Lung (tissue), 12 donors: ENCODE results near the gene TBC1D5. TPM values are rescaled to one million over a fixed set of nuclear protein-coding genes. Genes with fewer than 3 reads are reported as not detected.
"Not testable (repeated sequence)": the region's sequence is repeated elsewhere in the genome, so short reads cannot be mapped to it uniquely, and the experiment has no call there.

Experiments
- ATAC-seq: fragments of 200-7000 bp; cut with Tn5 transposase; one replicate; pipeline ENCODE4 v1.9.1; 2020; ENCODE audit warnings: moderate number of reproducible peaks; ENCODE audit not compliant: insufficient read depth, low FRiP score
- DNase-seq, 3 donors: peaks; one replicate each; pipeline ENCODE4 v3.0.0-alpha.2; 2013 to 2017
- H3K27ac ChIP-seq, 2 donors: one replicate each; pipeline ENCODE4 v1.5.1; 2013; ENCODE audit warnings: mild to moderate bottlenecking in 2 of 2, moderate library complexity in 2 of 2, control low read depth in 1 of 2, inconsistent platforms in 1 of 2, low read depth in 1 of 2, low read length in 1 of 2
- H3K27me3 ChIP-seq, 3 donors: one replicate each; pipeline ENCODE4 v1.5.1; 2013; ENCODE audit warnings: low read length in 2 of 3; ENCODE audit not compliant: control insufficient read depth in 3 of 3, insufficient read depth in 3 of 3
- H3K36me3 ChIP-seq, 4 donors: one replicate each; pipeline ENCODE4 v1.5.1; 2013; ENCODE audit warnings: low read length in 4 of 4, mild to moderate bottlenecking in 1 of 4, moderate library complexity in 1 of 4; ENCODE audit not compliant: control insufficient read depth in 4 of 4, insufficient read depth in 4 of 4
- H3K4me1 ChIP-seq, 5 donors: one replicate each; pipeline ENCODE4 v1.5.1; 2013; ENCODE audit warnings: low read length in 5 of 5, mild to moderate bottlenecking in 2 of 5, moderate library complexity in 1 of 5; ENCODE audit not compliant: control insufficient read depth in 5 of 5, insufficient read depth in 5 of 5
- H3K4me3 ChIP-seq: one replicate; pipeline ENCODE4 v1.5.1; 2013; ENCODE audit warnings: mild to moderate bottlenecking, control low read depth, moderate library complexity
- H3K9ac ChIP-seq, 2 donors: one replicate each; pipeline ENCODE4 v1.5.1; 2013; ENCODE audit warnings: low read length in 2 of 2, control low read depth in 1 of 2; ENCODE audit not compliant: insufficient read depth in 1 of 2
- H3K9me3 ChIP-seq, 4 donors: one replicate each; pipeline ENCODE4 v1.5.1; 2013; ENCODE audit warnings: low read length in 3 of 4, mild to moderate bottlenecking in 1 of 4, moderate library complexity in 1 of 4; ENCODE audit not compliant: control insufficient read depth in 4 of 4, insufficient read depth in 3 of 4
- WGBS, 2 donors: extraction: QIAGEN DNeasy Blood & Tissue Kit; methylation state at CpG; one replicate each; pipeline ENCODE4 v1.1.7; 2013; 5-methylcytosine and 5-hydroxymethylcytosine counted together
- polyA plus RNA-seq, 2 donors: library from polyadenylated mRNA; stranded (reverse); fragments of 200-250 nt; gene quantifications; one replicate each; pipeline ENCODE4 v1.2.1, GENCODE V29; 2013
- total RNA-seq, 2 donors: library from RNA; depleted of rRNA in 1 of 2; stranded (reverse); fragments of >200 nt in 1 of 2; gene quantifications; one replicate each; pipeline ENCODE4 v1.2.1, GENCODE V29; 2014 to 2021
- TF ChIP-seq, protein P1 (sequence below): IDR thresholded peaks from 2 replicates; pipeline ENCODE4 v1.5.1; 2012; ENCODE audit warnings: mild to moderate bottlenecking; ENCODE audit errors: control extremely low read depth, extremely low read depth
- donor health status: control.
- donor health status: control.
- donor health status: Bipolar disorder and iron deficiency.
- donor health status: healthy.
- donor health status: DM: yes; HTN: yes; CAD: no.

TBC1D5 gene
- total and polyA plus RNA-seq, 4 donors = 8.7 to 111 (median 39.6) TPM

- Histone ChIP-seq H3K9me3 (no peaks in the 10 kb centered on the region), H3K27me3 (no peaks in the 10 kb centered on the region), H3K27ac (no peak overlapping the region), H3K36me3 (no peaks in the 10 kb centered on the region), H3K9ac (no peak overlapping the region), H3K4me1 (peaks cover 0 to 2% (median 0%) of the 10 kb centered on the region in 5 donors), H3K4me3 (no peak overlapping the region)
- TF ChIP-seq, protein P1, sequence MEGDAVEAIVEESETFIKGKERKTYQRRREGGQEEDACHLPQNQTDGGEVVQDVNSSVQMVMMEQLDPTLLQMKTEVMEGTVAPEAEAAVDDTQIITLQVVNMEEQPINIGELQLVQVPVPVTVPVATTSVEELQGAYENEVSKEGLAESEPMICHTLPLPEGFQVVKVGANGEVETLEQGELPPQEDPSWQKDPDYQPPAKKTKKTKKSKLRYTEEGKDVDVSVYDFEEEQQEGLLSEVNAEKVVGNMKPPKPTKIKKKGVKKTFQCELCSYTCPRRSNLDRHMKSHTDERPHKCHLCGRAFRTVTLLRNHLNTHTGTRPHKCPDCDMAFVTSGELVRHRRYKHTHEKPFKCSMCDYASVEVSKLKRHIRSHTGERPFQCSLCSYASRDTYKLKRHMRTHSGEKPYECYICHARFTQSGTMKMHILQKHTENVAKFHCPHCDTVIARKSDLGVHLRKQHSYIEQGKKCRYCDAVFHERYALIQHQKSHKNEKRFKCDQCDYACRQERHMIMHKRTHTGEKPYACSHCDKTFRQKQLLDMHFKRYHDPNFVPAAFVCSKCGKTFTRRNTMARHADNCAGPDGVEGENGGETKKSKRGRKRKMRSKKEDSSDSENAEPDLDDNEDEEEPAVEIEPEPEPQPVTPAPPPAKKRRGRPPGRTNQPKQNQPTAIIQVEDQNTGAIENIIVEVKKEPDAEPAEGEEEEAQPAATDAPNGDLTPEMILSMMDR = no peak
- ATAC-seq (no peak), DNase-seq (no peak)
- 35 to 70% methylated on average over 3 of the region's 3 CpGs for WGBS, 2 donors
Observed at GRCh38 chr3:17664923-17665322, 77.5 kb downstream of the TBC1D5 start.

DNA sequence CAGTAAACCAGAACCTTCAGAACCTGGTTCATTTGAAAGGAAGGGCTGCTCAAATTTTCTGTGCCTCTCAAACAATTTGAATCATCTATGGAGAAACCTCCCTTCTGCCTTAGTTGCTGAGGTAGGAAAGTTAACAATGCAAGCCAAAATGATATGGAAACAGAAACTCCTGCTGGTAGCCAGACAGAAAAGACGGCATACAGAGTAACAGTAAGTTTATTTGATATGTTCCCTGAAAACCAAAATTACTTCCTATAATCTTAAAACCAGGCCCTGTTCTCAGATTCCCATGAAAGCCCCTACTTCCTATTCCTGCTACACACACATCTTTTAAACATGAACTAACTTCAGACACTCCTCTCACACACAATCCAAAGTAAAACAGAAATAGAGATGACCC lies 86.2 kb downstream of the TBC1D5 start:
- ATAC-seq = no peak
- no peaks in the 10 kb centered on the region for H3K9me3 ChIP-seq
- H3K27ac ChIP-seq = no peak overlapping the region
- no peak for DNase-seq
- no peak overlapping the region for H3K4me3 ChIP-seq
- no peaks in the 10 kb centered on the region for H3K36me3 ChIP-seq
- TF ChIP-seq, protein P1 = no peak
- peaks cover 0 to 3% (median 0%) of the 10 kb centered on the region in 5 donors for H3K4me1 ChIP-seq
- H3K9ac ChIP-seq = no peak overlapping the region
- WGBS, 2 donors = 43 to 64% methylated on average over 1 of the region's 1 CpG
- H3K27me3 ChIP-seq = no peaks in the 10 kb centered on the region

DNA sequence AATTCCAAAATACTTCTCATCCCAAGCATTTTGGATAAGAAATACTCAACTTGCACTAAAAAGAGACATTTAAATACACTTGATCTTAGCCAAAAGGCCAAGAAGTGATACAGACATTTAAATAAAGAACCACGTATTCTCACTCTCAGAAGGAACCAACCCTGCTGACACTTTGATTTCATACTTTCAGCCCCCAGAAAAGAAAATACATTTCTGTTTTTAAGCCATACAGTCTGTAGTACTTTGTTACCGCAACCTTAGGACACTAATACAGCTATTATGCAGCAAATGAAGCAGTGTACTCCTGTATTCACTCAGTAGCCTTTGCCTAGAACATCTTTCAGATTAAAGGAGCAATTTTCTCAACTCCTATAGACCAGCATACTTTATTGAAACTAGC lies 86.7 kb downstream of the TBC1D5 start:
- DNase-seq (no peak), ATAC-seq (no peak)
- Histone ChIP-seq H3K4me1 (peaks cover 0 to 3% (median 0%) of the 10 kb centered on the region in 5 donors), H3K27me3 (no peaks in the 10 kb centered on the region), H3K9ac (no peak overlapping the region), H3K36me3 (no peaks in the 10 kb centered on the region), H3K27ac (no peak overlapping the region), H3K4me3 (no peak overlapping the region), H3K9me3 (no peaks in the 10 kb centered on the region)
- TF ChIP-seq, protein P1 = no peak
- 48 to 74% methylated on average over 2 of the region's 2 CpGs for WGBS, 2 donors

- not testable (repeated sequence) for H3K36me3 ChIP-seq, H3K27ac ChIP-seq, ATAC-seq, H3K27me3 ChIP-seq, DNase-seq, H3K9ac ChIP-seq, H3K9me3 ChIP-seq, H3K4me1 ChIP-seq, H3K4me3 ChIP-seq
- 93 to 99% methylated on average over 4 of the region's 4 CpGs for WGBS, 2 donors
Observed at GRCh38 chr3:17649748-17650147, 92.7 kb downstream of the TBC1D5 start.

DNA sequence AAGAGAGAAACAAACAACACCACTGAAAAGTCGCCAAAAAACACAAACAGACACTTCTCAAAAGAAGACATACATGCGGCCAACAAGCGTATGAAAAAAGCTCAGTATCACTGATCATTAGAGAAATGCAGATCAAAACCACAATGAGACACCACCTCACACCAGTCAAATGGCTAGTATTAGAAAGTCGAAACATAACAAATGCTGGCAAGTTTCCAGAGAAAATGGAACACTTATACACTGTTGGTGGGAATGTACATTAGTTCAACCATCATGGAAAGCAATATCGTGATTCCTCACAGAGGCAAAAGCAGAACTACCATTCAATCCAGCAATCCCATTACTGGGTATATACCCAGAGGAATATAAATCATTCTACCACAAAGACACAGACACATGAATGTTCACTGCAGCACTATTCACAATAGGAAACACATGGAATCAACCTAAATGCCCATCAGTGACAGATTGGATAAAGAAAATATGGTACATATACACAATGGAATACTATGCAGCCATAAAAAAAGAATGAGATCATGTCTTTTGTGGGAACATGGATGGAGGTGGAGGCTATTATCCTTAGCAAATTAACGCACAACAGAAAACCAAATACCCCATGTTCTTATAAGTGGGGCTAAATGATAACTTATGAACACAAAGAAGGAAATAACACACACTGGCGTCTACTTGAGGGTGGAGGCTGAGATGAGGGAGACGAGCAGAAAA lies 93.6 kb downstream of the TBC1D5 start:
- H3K4me1 ChIP-seq, H3K4me3 ChIP-seq, H3K27ac ChIP-seq, H3K27me3 ChIP-seq, H3K9ac ChIP-seq, H3K9me3 ChIP-seq, DNase-seq, H3K36me3 ChIP-seq, ATAC-seq: not testable (repeated sequence)
- WGBS, 2 donors = 97 to 99% methylated on average over 8 of the region's 8 CpGs
